ENCODE results near the gene RAD1.

Gene RAD1

DNA sequence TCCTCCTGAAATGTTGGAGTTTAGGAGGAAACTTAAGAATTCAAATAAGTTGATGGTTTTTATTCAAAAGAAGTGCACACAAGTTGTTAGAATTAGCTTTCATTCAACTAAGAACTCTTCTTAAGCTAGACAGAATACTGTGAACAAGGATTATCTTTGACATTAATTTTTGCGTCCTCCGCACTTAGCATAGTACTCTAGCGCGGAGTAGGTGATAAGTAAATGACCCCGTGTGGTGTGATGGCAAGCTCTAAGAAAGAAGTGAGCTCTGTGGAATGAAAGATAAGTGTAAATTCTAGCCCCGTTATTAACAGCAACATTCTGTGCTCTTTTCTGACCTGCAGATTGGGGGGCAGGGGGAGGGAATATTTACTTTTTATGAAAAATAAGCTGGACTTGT is 1.2 kb upstream of the RAD1 start:
- no peak for DNase-seq (ENCODE audit: low read depth)

DNA sequence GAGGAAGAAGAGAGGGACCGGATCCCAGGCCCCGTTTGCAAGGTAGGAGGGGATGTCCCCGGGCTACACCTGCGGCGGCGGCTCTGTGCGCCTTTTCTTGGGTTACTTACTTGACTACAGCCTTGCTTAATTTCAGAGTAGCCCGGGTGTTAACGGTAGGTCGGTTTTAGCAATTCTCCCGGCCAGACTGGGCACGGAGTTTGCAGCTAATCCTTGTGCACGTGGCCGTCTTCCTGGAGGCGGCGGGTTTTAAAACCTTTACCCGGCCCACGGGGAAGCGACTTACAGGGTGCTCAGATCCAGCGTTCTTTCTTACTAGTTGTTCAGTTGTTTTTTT is 520 bp upstream of the RAD1 start:
- DNase-seq (ENCODE audit: low read depth), result no peak

DNA sequence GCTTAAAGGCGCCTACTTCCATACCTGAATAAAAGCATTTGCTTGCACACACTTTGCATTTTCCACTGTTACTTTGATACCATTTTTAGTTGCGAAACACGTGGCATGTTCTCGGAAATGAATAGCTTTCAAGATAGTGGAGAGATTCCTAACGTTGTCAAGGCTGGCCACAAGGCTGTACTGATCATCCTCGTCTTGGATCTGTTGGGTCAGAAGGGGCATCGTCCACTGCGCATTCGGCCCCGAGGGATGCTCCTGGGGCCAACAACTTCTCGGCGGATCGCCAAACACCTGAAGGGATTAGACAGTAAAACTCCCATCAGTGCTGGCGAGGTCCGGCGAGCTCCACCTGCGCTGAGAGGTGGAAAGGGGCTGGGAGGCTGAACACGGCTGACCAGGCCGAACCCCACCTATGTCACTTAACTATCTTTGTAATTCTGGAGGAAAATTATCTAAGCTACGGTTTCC is 599 bp downstream of the RAD1 start:
- DNase-seq (ENCODE audit: low read depth), result peak; percentile 14

DNA sequence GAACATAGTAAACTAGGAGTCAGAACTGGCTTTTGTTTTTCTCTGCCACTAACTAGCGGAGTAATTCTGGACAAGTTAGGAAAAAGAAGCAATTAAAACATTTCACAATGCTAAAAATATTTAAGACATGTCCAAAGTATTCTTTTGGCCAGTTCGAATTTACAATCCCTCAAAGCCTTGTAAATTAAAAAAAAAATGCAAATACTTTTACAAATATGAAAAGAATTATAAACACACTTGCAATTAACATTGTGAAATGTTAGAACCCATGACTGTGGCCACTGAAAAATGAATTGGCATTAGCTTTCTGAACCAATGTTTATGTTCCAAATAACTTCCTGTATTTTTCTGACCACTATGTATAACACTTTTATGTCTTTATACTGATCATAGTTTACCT is 2.2 kb downstream of the RAD1 start:
- no peak for DNase-seq (ENCODE audit: low read depth)

DNA sequence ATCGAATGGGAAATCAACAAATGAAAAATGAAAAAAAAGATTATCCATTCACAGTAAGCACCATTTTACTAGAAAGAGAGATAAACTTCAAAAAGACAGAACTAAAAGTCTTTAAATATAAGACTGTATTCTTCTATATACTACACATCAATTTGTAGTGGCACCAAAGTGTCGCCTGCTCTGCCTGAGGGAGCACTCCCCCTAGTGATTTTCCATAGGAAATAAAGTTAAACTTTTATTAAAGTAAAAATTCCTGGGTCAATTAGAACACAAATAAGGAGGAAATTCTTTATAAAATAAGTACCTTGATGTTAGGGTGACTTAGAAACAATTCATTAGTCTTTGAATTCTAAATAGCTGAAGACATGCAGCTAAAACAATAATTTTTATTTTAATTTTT is 9.7 kb downstream of the RAD1 start:
- no peak for DNase-seq (ENCODE audit: low read depth)

DNA sequence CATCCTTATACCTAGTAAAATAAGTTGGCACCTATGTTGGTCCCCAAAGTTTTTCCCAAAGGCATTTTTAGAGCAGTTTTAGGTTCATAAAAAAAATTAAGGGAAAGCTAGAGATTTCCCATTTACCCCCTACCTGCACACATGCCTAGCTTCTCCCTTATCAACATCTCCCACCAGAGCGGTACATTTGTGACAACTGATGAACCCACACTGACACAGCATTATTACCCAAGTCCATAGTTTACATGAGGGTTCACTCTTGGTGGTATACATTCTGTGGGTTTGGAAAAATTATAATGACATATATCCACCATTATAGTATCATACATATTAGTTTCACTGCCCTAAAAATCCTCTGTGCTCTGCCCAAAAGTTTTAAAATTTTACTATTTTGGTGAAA is 12.0 kb downstream of the RAD1 start:
- DNase-seq (ENCODE audit: low read depth), result no peak

DNA sequence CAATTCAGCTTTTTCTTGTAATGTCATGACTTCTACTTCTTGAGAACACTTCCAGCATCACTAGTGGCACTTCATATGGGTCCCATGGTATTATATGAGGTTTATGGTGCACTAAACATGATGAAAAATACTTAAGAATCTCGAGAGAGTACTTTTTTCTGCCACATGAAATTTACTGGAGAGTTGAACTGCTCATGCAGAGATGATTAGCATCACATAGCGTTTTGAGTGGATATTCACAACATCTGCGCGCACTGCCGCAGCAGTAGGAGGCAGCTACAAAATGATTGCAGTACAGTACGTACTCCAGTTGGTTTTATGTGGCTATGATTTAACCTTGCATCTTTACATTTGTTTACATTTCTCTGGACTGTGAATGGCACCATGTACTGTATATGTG is 14.7 kb downstream of the RAD1 start:
- DNase-seq (ENCODE audit: low read depth), result no peak

DNA sequence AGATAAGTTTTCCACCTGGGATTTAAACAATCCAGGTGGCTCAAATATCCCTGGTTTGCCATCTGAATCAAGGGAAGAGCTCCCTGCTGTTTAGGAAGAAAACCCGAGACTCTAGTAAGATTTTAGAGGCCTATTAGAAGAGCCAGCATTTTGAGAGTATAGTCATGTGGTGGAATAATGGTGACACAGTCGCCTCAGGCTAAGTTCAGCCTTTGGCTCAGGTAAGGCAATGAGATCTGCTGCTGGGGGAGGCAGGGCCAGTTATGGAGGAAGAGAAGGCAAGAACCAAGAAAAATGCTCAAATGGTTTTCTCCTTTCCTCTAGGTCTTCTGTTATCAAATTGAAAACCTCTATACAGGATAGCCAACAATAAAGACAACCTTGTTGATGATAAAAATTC is 16.2 kb downstream of the RAD1 start:
- DNase-seq (ENCODE audit: low read depth), result no peak

DNA sequence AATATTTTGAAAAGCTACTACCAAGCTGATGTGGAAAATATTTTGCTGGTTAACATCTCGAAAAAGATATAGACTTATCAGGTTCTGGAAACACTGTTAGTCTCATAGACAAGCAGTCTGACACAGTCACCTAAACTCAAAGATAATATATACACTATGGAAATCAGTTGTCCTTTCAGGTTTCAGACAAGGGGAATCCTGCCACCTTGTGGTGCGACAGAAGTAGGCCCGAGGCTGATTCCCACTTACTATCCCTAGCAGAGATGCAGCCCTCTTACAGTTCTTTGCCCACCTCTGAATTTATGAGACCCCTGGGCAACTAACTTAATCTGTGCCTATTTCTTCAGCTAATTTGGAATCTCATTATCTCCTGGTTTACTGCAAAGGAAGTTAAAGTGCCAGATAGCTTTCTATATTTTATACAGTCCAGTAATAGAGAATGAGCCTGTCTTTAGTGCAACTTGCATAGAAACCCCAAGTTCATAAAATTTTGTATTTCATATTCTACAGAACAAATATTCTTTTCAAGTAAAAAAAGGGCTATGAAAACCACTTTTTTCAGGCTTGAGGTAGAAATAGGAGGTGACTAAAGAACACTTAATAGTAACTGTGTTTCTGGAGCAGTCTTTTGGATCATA is 16.9 kb downstream of the RAD1 start:
- DNase-seq (ENCODE audit: low read depth), result peak; percentile 31

DNA sequence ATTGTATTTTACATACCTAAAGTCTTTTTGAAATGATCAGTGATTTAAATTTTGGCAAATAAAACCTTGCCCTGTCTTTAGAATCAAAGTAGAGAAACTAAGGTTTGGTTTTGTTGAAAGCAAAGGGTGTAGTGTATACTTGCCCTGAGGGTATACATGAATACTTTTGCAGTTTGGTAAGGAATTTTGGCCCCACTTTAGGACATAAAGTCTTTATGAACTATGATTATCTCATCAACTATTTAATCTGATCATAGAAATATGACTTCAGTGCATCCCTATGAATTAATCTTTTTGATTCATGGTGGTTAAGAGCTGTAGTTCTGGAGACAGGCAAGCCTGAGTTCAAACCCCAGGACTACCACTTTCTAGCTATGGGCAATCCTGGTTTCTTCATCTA is 17.7 kb downstream of the RAD1 start:
- DNase-seq (ENCODE audit: low read depth), result no peak

DNA sequence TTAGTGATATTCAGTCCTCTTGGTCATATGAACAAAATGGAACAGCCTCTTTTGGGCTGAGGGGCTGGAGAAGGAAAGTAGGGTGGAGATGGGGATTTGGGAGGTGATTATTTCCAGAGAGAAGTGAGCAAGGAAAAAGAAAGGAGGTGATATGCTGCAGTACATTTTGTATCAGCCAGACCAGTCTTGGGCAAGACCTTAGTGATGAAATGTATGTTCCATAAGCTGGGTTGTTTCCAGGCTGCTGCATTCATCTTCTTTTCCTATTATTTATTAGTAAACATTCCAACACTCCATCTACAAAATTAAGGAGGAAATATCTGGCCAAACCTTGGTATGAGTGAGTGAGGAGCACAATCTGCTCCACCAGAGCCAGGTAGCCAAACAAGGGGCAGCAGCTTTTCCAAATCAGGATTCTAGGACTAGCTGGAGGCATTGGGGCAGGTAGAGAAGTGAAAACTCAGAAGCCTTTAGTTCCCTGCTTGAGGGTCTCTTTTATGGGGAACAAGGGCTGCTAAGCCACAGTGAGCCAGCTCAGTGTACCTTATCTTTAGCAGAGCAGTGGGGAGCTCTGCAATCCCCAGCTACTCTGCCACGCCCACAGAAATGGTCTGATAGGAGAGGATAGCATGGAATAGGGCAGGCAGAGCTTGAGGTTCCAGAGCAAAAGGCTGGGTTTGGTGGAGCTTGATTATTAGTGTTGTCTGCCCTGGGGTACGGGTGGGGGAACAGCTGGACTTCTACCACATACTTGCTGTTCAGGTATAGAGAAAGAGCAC is 19.5 kb downstream of the RAD1 start:
- DNase-seq (ENCODE audit: low read depth), result no peak

DNA sequence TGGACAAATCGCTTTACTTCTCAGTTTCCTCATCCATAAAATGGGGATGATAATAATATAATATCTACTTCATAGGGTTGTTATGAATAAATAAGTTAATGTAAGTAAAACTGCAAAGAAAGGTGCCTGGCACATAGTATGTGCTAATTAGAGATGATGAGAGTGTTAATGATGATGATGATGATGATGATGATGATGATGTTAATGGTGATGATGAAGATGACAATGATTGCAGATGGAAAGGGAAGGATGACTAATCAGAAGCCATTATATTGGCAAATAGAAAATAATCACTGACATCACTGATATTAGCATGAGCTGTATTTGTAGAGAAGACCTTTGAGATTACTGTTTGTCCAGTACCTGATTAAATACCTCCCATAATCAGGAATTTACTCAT is 20.6 kb downstream of the RAD1 start:
- DNase-seq (ENCODE audit: low read depth), result no peak

DNA sequence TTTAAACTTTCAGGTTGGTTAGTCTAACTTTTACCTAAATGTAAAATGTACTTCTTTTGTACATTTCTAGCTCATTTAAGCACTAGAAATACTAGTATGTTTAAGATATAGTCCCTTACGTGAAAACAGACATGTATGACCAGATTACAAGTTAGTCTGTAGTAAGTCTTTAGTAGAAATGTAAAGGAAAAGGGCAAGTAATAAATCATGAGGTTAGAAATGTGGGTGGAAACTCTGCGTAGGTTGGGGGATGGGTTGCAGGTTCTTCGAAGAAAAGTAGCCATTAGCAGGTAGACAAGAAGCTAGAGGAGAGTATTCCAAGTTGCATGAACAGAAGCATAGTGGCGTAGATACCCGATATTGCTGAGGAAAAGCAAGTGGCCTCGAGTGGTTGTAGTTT is 22.9 kb downstream of the RAD1 start:
- no peak for DNase-seq (ENCODE audit: low read depth)

DNA sequence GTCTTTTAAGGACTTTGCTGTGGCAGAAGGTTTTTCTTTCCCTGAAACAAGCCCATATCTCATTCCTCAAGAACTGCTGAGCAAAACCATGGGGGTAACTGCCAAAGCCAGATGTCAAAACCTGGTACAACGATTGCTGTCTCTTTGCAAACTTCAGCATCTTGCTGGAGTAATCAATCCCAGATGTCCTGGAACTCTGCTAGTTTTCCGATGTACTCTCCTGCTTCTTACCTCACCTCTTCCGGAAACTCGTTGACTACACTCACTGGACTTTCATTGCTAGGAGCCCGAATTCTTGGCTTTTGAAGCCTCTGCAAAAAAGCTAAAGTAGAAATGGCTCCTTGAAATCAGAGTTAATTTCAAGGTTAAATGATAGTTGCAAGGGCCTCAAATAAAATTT is 23.3 kb downstream of the RAD1 start:
- no peak for DNase-seq (ENCODE audit: low read depth)

DNA sequence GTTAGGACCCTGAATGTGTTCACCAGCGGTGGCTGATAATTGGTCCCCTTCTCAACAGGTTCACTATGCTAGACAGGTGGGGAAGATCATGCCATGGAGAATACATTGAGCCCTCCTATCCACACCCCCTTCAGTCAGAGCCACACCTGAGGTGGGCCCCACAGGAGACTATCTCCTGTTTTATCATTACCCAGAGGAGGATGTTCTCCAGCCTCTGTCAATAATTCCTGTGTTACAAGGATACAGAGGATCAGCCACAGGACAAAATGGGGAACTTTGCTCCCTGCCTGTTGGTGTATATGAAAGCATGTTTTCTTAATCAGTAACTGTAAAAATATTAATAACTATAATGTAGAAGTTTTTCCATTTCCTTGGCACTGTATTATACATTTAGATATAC is 25.9 kb downstream of the RAD1 start:
- no peak for DNase-seq (ENCODE audit: low read depth)

DNA sequence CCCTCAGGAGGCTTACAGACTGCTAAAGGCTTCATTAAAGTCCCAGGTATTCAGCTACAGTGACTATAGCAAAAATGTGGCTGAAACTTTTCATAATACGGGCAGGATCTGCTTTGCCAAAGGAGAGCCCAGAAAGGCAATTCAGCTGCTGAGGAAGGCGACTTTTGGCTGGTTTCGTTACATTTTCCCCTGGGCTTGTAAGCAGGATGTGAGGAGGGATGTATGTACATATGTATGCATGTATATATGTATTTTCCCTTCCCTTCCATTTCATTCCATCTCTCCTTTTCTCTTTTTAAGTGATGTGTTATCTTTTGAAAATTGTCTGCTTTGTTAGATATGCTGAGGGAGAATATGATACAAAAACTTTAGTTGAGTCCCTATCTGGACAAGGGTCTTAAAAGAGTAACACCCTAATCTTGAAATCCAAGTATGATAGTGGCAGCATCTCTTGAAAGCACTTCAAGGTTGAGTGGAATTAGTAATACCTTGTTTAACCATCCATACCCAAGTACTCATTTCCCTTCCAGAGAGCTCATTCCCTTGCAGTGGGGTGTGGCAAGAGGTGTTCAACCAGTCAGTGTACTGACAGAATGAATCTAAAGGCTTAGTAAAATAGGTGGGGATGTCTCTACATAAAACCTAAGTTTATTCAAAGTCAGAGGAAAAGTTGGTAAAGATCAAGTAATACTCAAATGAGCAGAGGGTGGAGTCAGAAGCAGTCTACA is 28.7 kb downstream of the RAD1 start:
- no peak for DNase-seq (ENCODE audit: low read depth)

DNA sequence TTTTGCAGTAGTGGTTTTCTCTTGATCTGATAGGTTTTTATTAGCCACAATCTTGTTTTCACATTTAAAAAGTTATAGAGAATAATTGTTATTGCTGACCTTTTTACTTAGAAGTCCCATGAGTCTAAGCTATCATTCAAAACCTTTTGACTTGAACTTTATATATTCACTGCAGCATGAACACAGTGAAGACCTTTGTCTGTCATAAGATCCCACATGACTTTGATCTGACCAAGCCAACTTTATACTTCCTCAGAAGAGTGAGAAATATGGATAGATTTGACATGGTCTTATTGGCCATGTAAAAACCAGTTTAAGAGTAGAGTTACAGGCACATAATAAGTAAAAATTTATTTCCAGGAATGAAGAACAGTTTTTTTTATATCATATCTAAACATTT is 34.1 kb downstream of the RAD1 start:
- DNase-seq (ENCODE audit: low read depth), result no peak

DNA sequence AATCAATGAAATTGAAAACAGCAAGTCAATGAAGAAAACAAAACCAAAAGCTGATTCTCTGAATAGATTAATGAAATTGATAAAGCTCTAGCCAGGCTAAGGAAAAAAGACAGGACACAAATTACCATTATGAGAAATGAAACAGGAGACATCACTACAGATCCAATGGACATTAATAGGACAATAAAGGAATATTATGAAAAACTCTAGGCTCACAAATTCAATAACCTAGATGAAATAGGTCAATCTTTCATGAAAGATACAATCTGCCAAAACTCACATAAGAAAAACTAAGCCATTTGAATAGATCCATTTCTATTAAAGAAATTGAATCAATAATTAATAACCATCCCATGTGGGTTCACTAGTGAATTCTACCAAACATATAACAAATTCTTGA is 39.0 kb downstream of the RAD1 start:
- DNase-seq (ENCODE audit: low read depth), result no peak

DNA sequence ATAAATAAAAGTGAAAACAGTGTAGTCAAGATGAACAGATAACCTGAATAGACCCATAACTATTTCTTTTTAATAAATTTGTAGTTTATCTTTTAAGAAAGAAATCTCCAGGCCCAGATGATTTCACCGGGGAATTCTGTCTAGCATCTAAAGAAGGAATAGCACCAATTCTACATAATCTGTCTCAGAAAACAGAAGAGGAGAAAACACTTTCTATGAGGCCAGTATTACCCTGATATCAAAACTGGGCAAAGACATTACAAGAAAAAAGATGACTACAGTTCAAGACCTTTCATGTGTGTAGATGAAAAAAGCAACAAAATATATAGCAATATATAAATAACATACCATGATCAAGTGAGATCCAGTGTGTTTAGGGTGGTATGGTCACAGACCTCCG is 44.9 kb downstream of the RAD1 start:
- no peak for DNase-seq (ENCODE audit: low read depth)

DNA sequence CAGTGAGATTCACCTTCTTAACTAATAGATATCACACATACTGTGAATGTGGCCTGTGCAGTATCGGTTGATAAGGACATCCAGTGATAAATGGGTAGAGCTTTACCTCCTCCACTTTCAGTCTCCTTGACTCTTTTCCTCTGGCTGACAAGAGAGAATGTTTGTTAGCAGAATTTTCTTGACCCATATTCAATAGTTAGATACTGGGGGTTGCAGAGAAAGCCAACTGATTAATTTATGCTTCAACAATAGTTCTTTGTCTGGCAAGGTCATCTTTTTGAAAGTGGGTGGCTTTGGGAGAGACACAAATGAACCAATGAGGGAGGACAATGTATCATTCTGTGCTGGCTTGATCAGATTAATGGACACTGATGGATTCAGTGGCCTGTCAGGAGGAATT is 46.0 kb downstream of the RAD1 start:
- no peak for DNase-seq (ENCODE audit: low read depth)

DNA sequence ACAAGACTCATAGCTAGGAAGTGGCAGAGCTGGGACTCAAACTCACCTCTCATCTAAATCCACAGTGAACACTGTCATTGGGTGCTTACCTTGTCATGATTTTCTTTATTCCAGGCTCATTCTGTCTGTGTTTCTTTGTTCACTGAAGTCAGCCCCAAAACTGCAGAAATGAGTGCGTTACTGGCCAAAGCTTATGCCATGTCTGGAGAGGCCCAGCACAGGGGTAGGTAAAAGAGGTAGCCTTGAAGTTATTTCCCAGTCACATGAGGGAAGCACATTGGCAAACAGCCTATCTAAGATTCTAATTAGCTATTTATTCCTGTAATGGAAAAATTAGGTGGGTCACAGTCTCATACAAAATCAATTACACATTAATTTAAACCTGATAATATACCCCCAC is 46.5 kb downstream of the RAD1 start:
- no peak for DNase-seq (ENCODE audit: low read depth)

DNA sequence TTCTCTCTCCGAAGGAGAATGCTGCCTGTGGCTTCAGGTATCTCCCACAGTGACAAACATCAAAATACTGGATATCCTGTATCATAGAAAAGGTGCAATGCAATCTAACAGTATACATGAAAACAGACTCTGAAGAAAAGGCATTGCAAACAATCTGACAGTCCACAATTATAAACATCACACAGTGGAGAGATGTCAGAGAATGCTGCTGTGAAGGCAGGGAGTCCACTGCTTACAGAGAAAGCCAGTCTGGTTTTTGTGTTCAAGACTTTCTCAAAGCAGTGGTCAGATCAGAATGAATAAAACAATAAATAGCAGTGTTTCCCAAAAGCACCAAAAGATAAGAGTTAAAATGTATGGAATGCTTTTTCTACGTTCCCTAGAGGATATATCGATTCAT is 47.6 kb downstream of the RAD1 start:
- no peak for DNase-seq (ENCODE audit: low read depth)

DNA sequence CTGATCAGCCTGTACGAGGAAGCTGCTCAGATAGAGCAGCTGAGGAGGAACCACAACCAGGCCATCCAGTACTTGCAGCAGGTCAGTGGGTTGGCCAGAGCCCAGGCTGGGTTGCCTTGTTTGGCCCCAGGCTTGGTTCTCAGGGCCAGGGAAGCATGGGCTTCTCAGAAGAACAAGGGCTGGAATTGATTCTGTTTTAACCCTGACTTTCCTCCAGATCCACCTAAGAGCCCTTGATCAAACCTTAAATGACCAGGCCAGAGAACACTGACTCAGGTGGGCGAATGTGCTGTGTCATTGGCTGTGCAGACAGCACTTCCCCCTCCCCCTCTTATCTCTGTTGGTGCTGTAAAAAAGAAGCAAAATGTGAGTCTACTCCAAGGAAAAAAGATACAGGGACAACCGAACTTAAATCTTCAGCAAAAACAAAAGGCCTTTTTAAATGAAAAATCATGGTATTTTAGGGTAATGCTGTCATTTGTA is 48.3 kb downstream of the RAD1 start:
- DNase-seq (ENCODE audit: low read depth), result no peak

All from HS-27A (cell line).